ENCODE results near the gene PCYOX1L.
A peak's percentile ranks its signal among the peaks of the same experiment; 100 is the strongest.

The PCYOX1L gene

GRCh38 chr5:149338364-149338763 is 19.5 kb upstream of the PCYOX1L start:
- no peak for DNase-seq

GRCh38 chr5:149340920-149341319 is 16.9 kb upstream of the PCYOX1L start:
- DNase-seq: no peak

- no peak for DNase-seq
Measured at GRCh38 chr5:149341876-149342275, 16.0 kb upstream of the PCYOX1L start.

GRCh38 chr5:149344151-149344550 is 13.7 kb upstream of the PCYOX1L start:
- DNase-seq: no peak

- peak; percentile 96 for DNase-seq
Measured at GRCh38 chr5:149345147-149345891, 12.5 kb upstream of the PCYOX1L start, which contains the start of gene GRPEL2. TSS of gene GRPEL2 (plus strand) at chr5:149345499. CDS start at chr5:149345540, 41 bp downstream.

- no peak for DNase-seq
Measured at GRCh38 chr5:149345892-149346222, 12.0 kb upstream of the PCYOX1L start.

- DNase-seq: no peak
Measured at GRCh38 chr5:149348518-149348917, 9.3 kb upstream of the PCYOX1L start.

- no peak for DNase-seq
Measured at GRCh38 chr5:149349382-149349781, 8.5 kb upstream of the PCYOX1L start.

- no peak for DNase-seq
Measured at GRCh38 chr5:149352169-149352568, 5.7 kb upstream of the PCYOX1L start.

- DNase-seq: no peak
Measured at GRCh38 chr5:149353911-149354310, 3.9 kb upstream of the PCYOX1L start.

- no peak for DNase-seq
Measured at GRCh38 chr5:149355688-149356087, 2.2 kb upstream of the PCYOX1L start.

- DNase-seq: no peak
Measured at GRCh38 chr5:149356391-149356790, 1.5 kb upstream of the PCYOX1L start.

GRCh38 chr5:149358294-149358651 is 427 bp downstream of the PCYOX1L start:
- no peak for DNase-seq

GRCh38 chr5:149358868-149359495 is 1.1 kb downstream of the PCYOX1L start:
- no peak for DNase-seq

GRCh38 chr5:149360272-149360671 is 2.4 kb downstream of the PCYOX1L start:
- no peak for DNase-seq

GRCh38 chr5:149362541-149362940 is 4.7 kb downstream of the PCYOX1L start:
- DNase-seq: no peak

- DNase-seq: no peak
Measured at GRCh38 chr5:149363358-149363757, 5.5 kb downstream of the PCYOX1L start.

- DNase-seq: no peak
Measured at GRCh38 chr5:149363936-149364335, 6.1 kb downstream of the PCYOX1L start.

- no peak for DNase-seq
Measured at GRCh38 chr5:149364719-149365118, 6.9 kb downstream of the PCYOX1L start.

- no peak for DNase-seq
Measured at GRCh38 chr5:149365418-149365817, 7.6 kb downstream of the PCYOX1L start.

GRCh38 chr5:149366169-149366729 is 8.4 kb downstream of the PCYOX1L start:
- DNase-seq: no peak

GRCh38 chr5:149367249-149367971 is 9.6 kb downstream of the PCYOX1L start:
- DNase-seq: no peak

GRCh38 chr5:149367972-149368645 is 10.3 kb downstream of the PCYOX1L start:
- DNase-seq: no peak

All from GOT3 (cell line).